Measurements from ENCODE around the gene GALNT15. TPM values are rescaled to one million over a fixed set of nuclear protein-coding genes. Genes with fewer than 3 reads are reported as not detected.

GALNT15 gene
- total and polyA plus RNA-seq, 2 donors (not counting 1 experiment from before 2014, with no cell fraction given) = 10.7 to 37.7 TPM

- DNase-seq (ENCODE audit: low read depth in 2 of 2) = no peak
- TF ChIP-seq EZH2 (IDR thresholded peaks at IDR 0.05; ENCODE audit: low read length, missing control alignments) = no peak
- TF ChIP-seq, protein P1, sequence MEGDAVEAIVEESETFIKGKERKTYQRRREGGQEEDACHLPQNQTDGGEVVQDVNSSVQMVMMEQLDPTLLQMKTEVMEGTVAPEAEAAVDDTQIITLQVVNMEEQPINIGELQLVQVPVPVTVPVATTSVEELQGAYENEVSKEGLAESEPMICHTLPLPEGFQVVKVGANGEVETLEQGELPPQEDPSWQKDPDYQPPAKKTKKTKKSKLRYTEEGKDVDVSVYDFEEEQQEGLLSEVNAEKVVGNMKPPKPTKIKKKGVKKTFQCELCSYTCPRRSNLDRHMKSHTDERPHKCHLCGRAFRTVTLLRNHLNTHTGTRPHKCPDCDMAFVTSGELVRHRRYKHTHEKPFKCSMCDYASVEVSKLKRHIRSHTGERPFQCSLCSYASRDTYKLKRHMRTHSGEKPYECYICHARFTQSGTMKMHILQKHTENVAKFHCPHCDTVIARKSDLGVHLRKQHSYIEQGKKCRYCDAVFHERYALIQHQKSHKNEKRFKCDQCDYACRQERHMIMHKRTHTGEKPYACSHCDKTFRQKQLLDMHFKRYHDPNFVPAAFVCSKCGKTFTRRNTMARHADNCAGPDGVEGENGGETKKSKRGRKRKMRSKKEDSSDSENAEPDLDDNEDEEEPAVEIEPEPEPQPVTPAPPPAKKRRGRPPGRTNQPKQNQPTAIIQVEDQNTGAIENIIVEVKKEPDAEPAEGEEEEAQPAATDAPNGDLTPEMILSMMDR (conservative IDR thresholded peaks at IDR 0.05 in 1 of 2, IDR thresholded peaks at IDR 0.05 in 1 of 2; ENCODE audit: low read depth in 1 of 2, low read length in 2 of 2) = no peak
Measured at GRCh38 chr3:16254916-16255315, 80.4 kb downstream of the GALNT15 start.

GRCh38 chr3:16255326-16255725, 80.8 kb downstream of the GALNT15 start:
- no peak overlapping the region for H3K4me3 ChIP-seq (replicated peaks in 1 of 4; ENCODE audit: control extremely low read depth in 1 of 4, insufficient read depth in 1 of 4, low read depth in 3 of 4, low read length in 4 of 4)
- H3K9me3 ChIP-seq (ENCODE audit: control insufficient read depth, insufficient read depth, low read depth, low read length) = no peaks in the 10 kb centered on the region
- no peaks in the 10 kb centered on the region for H3K27me3 ChIP-seq (ENCODE audit: control insufficient read depth, insufficient read depth, low read length)
- TF ChIP-seq, protein P1 (conservative IDR thresholded peaks at IDR 0.05 in 1 of 2, IDR thresholded peaks at IDR 0.05 in 1 of 2; ENCODE audit: low read depth in 1 of 2, low read length in 2 of 2) = no peak
- TF ChIP-seq EZH2 (IDR thresholded peaks at IDR 0.05; ENCODE audit: low read length, missing control alignments) = no peak
- no peak overlapping the region for H2AFZ ChIP-seq (ENCODE audit: low read length)
- no peak overlapping the region for H3K27ac ChIP-seq (ENCODE audit: insufficient read depth, low read length)
- H3K4me1 ChIP-seq (ENCODE audit: control insufficient read depth, extremely low read depth, insufficient read depth, low read length) = no peaks in the 10 kb centered on the region
- no peaks in the 10 kb centered on the region for H4K20me1 ChIP-seq (ENCODE audit: control insufficient read depth, extremely low read depth, insufficient read depth, low read length)
- DNase-seq (ENCODE audit: low read depth in 2 of 2) = no peak
- no peaks in the 10 kb centered on the region for H3K36me3 ChIP-seq (ENCODE audit: control insufficient read depth, insufficient read depth, low read length)
- no peaks in the 10 kb centered on the region for H3K79me2 ChIP-seq (ENCODE audit: control insufficient read depth, insufficient read depth, low read length)
- no peak overlapping the region for H3K9ac ChIP-seq (ENCODE audit: insufficient read depth, low read length)
- H3K4me2 ChIP-seq (ENCODE audit: extremely low read depth, insufficient read depth, low read length) = no peak overlapping the region

More at GRCh38 chr3:16254916-16255315, 80.4 kb downstream of the GALNT15 start:
- Histone ChIP-seq H3K4me1 (ENCODE audit: control insufficient read depth, extremely low read depth, insufficient read depth, low read length) (no peaks in the 10 kb centered on the region), H3K27me3 (ENCODE audit: control insufficient read depth, insufficient read depth, low read length) (no peaks in the 10 kb centered on the region), H2AFZ (ENCODE audit: low read length) (no peak overlapping the region), H3K9ac (ENCODE audit: insufficient read depth, low read length) (no peak overlapping the region), H3K36me3 (ENCODE audit: control insufficient read depth, insufficient read depth, low read length) (no peaks in the 10 kb centered on the region), H3K4me2 (ENCODE audit: extremely low read depth, insufficient read depth, low read length) (no peak overlapping the region), H3K27ac (ENCODE audit: insufficient read depth, low read length) (no peak overlapping the region), H3K9me3 (ENCODE audit: control insufficient read depth, insufficient read depth, low read depth, low read length) (no peaks in the 10 kb centered on the region), H4K20me1 (ENCODE audit: control insufficient read depth, extremely low read depth, insufficient read depth, low read length) (no peaks in the 10 kb centered on the region), H3K79me2 (ENCODE audit: control insufficient read depth, insufficient read depth, low read length) (no peaks in the 10 kb centered on the region), H3K4me3 (replicated peaks in 1 of 4; ENCODE audit: control extremely low read depth in 1 of 4, insufficient read depth in 1 of 4, low read depth in 3 of 4, low read length in 4 of 4) (no peak overlapping the region)

GRCh38 chr3:16255726-16256125, 81.2 kb downstream of the GALNT15 start:
- no peaks in the 10 kb centered on the region for H4K20me1 ChIP-seq (ENCODE audit: control insufficient read depth, extremely low read depth, insufficient read depth, low read length)
- DNase-seq (ENCODE audit: low read depth in 2 of 2) = no peak
- no peak overlapping the region for H3K4me2 ChIP-seq (ENCODE audit: extremely low read depth, insufficient read depth, low read length)
- H3K27me3 ChIP-seq (ENCODE audit: control insufficient read depth, insufficient read depth, low read length) = no peaks in the 10 kb centered on the region
- H3K9me3 ChIP-seq (ENCODE audit: control insufficient read depth, insufficient read depth, low read depth, low read length) = no peaks in the 10 kb centered on the region
- no peaks in the 10 kb centered on the region for H3K4me1 ChIP-seq (ENCODE audit: control insufficient read depth, extremely low read depth, insufficient read depth, low read length)
- H3K79me2 ChIP-seq (ENCODE audit: control insufficient read depth, insufficient read depth, low read length) = no peaks in the 10 kb centered on the region
- no peak overlapping the region for H2AFZ ChIP-seq (ENCODE audit: low read length)
- no peak overlapping the region for H3K9ac ChIP-seq (ENCODE audit: insufficient read depth, low read length)
- H3K4me3 ChIP-seq (replicated peaks in 1 of 4; ENCODE audit: control extremely low read depth in 1 of 4, insufficient read depth in 1 of 4, low read depth in 3 of 4, low read length in 4 of 4) = no peak overlapping the region
- TF ChIP-seq, protein P1 (conservative IDR thresholded peaks at IDR 0.05 in 1 of 2, IDR thresholded peaks at IDR 0.05 in 1 of 2; ENCODE audit: low read depth in 1 of 2, low read length in 2 of 2) = no peak
- no peak for TF ChIP-seq EZH2 (IDR thresholded peaks at IDR 0.05; ENCODE audit: low read length, missing control alignments)
- H3K36me3 ChIP-seq (ENCODE audit: control insufficient read depth, insufficient read depth, low read length) = no peaks in the 10 kb centered on the region
- H3K27ac ChIP-seq (ENCODE audit: insufficient read depth, low read length) = no peak overlapping the region

All from fibroblast of lung (primary cell).